Stimulated activated CD8-positive, alpha-beta memory T cell treated with anti-CD3 and anti-CD28 coated beads, Interleukin-7, amount 100 ng/mL, for 1 hour (primary cell): ENCODE measurements around the gene TCERG1.

ENCODE experiments used
- DNase-seq, 2 donors: peaks; one replicate each; pipeline ENCODE4 v3.0.0-alpha.2; 2020; ENCODE audit warnings: low read depth in 2 of 2

TCERG1 gene

GRCh38 chr5:146457431-146457830 is 10.3 kb downstream of the TCERG1 start:
- DNase-seq, result no peak

- DNase-seq, result no peak
Observed at GRCh38 chr5:146458894-146459293, 11.8 kb downstream of the TCERG1 start.

- DNase-seq, result no peak
Observed at GRCh38 chr5:146461319-146461718, 14.2 kb downstream of the TCERG1 start.

- no peak for DNase-seq
Observed at GRCh38 chr5:146463446-146463845, 16.3 kb downstream of the TCERG1 start.

GRCh38 chr5:146466521-146467349 is 19.6 kb downstream of the TCERG1 start:
- no peak for DNase-seq

- DNase-seq, result no peak
Observed at GRCh38 chr5:146467760-146468159, 20.6 kb downstream of the TCERG1 start.

GRCh38 chr5:146474065-146474464 is 26.9 kb downstream of the TCERG1 start:
- no peak for DNase-seq

GRCh38 chr5:146475190-146475780 is 28.2 kb downstream of the TCERG1 start:
- DNase-seq, result no peak

- no peak for DNase-seq
Observed at GRCh38 chr5:146475906-146476305, 28.8 kb downstream of the TCERG1 start.

- no peak for DNase-seq
Observed at GRCh38 chr5:146482775-146483174, 35.6 kb downstream of the TCERG1 start.

GRCh38 chr5:146484714-146485391 is 37.7 kb downstream of the TCERG1 start:
- no peak for DNase-seq

- no peak for DNase-seq
Observed at GRCh38 chr5:146490089-146490843, 43.1 kb downstream of the TCERG1 start.

GRCh38 chr5:146494656-146495055 is 47.5 kb downstream of the TCERG1 start:
- DNase-seq, result no peak

- DNase-seq, result no peak
Observed at GRCh38 chr5:146499680-146500079, 52.5 kb downstream of the TCERG1 start.

- no peak for DNase-seq
Observed at GRCh38 chr5:146507428-146507827, 60.3 kb downstream of the TCERG1 start.

GRCh38 chr5:146510559-146511125 is 63.5 kb downstream of the TCERG1 start:
- DNase-seq, result no peak

GRCh38 chr5:146513462-146513861 is 66.3 kb downstream of the TCERG1 start:
- DNase-seq, result no peak

GRCh38 chr5:146514575-146514974 is 67.4 kb downstream of the TCERG1 start:
- DNase-seq, result no peak

GRCh38 chr5:146515473-146516150 is 68.5 kb downstream of the TCERG1 start:
- no peak for DNase-seq

- no peak for DNase-seq
Observed at GRCh38 chr5:146516151-146516475, 69.0 kb downstream of the TCERG1 start, which contains the start of gene GPR151. Gene GPR151, minus strand, starts transcription at chr5:146516190. Its CDS starts 77 bp downstream, at chr5:146516113.

- DNase-seq, result no peak
Observed at GRCh38 chr5:146519554-146519953, 72.4 kb downstream of the TCERG1 start.
